Lower leg skin (tissue), 3 donors: ENCODE measurements around the gene STS.

Experiments
- POLR2A ChIP-seq, 2 donors: fragments of 450-650 bp; IDR thresholded peaks; one replicate each; pipeline ENCODE4 v1.6.1; 2016 to 2017; ENCODE audit warnings: antibody characterized with exemption in 2 of 2, mild to moderate bottlenecking in 1 of 2, moderate library complexity in 1 of 2
- TF ChIP-seq, protein P1 (sequence below), 3 donors: fragments of 450-650 bp; IDR thresholded peaks; one replicate each; pipeline ENCODE4 v1.5.1; 2016; ENCODE audit warnings: antibody characterized with exemption in 3 of 3, mild to moderate bottlenecking in 3 of 3, moderate library complexity in 2 of 3

DNA sequence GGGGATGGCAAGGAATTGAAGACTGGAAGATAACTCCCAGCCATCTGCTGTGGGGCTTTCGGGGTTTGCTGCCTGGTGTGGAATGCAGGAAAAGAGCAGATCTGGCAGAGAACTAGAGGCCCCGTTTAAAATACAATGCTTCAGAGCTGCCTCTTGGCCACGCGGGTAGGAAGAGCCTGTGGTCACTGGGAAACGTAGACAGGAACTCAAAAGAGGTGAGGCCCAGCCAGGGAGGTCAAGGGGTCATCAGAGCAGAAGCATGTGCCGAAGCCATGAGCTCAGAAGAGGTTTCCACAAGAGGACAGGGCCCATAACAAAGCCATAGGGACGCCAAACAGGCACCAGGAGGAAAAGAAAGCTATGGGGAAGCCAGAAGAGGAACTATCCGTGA lies 14.5 kb upstream of the STS start:
- TF ChIP-seq, protein P1, sequence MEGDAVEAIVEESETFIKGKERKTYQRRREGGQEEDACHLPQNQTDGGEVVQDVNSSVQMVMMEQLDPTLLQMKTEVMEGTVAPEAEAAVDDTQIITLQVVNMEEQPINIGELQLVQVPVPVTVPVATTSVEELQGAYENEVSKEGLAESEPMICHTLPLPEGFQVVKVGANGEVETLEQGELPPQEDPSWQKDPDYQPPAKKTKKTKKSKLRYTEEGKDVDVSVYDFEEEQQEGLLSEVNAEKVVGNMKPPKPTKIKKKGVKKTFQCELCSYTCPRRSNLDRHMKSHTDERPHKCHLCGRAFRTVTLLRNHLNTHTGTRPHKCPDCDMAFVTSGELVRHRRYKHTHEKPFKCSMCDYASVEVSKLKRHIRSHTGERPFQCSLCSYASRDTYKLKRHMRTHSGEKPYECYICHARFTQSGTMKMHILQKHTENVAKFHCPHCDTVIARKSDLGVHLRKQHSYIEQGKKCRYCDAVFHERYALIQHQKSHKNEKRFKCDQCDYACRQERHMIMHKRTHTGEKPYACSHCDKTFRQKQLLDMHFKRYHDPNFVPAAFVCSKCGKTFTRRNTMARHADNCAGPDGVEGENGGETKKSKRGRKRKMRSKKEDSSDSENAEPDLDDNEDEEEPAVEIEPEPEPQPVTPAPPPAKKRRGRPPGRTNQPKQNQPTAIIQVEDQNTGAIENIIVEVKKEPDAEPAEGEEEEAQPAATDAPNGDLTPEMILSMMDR (IDR thresholded peaks at IDR 0.05), result no peak
- no peak for TF ChIP-seq POLR2A (IDR thresholded peaks at IDR 0.05)
